WTC11 (cell line): ENCODE data around the gene BICRA.

Experiments
- ATF1 ChIP-seq: sonication (generic); formaldehyde crosslinking; IDR thresholded peaks from 2 replicates; pipeline ENCODE4 v1.8.1; 2023; ENCODE audit warnings: mild to moderate bottlenecking, moderate library complexity, missing genetic modification reagents
- HMGXB4 ChIP-seq: sonication (generic); formaldehyde crosslinking; IDR thresholded peaks from 2 replicates; pipeline ENCODE4 v1.8.1; 2023; ENCODE audit warnings: mild to moderate bottlenecking, moderate library complexity, missing genetic modification reagents
- NFYB ChIP-seq: sonication (generic); formaldehyde crosslinking; conservative IDR thresholded peaks from 2 replicates; pipeline ENCODE4 v1.8.0; 2022; ENCODE audit warnings: low read depth, missing genetic modification reagents
- SP1 ChIP-seq: sonication (generic); formaldehyde crosslinking; conservative IDR thresholded peaks from 2 replicates; pipeline ENCODE4 v1.8.1; 2022; ENCODE audit warnings: missing genetic modification reagents
- USF2 ChIP-seq: sonication (generic); formaldehyde crosslinking; IDR thresholded peaks from 2 replicates; pipeline ENCODE4 v1.8.1; 2023; ENCODE audit warnings: mild to moderate bottlenecking, missing genetic modification reagents, moderate library complexity
- TF ChIP-seq, protein P1 (sequence below): sonication (generic); formaldehyde crosslinking; IDR thresholded peaks from 2 replicates; pipeline ENCODE4 v1.8.1; 2022; ENCODE audit warnings: low read depth, missing genetic modification reagents, borderline replicate concordance
- TF ChIP-seq, protein P2 (sequence below): sonication (generic); formaldehyde crosslinking; IDR thresholded peaks from 2 replicates; pipeline ENCODE4 v1.8.0; 2022; ENCODE audit warnings: mild to moderate bottlenecking, missing genetic modification reagents
- TF ChIP-seq, protein P3 (sequence below): fragments of 200-600 bp; IDR thresholded peaks from 2 replicates; pipeline ENCODE4 v1.8.0; 2022; ENCODE audit warnings: antibody characterized with exemption
- TF ChIP-seq, protein P4 (sequence below): sonication (generic); formaldehyde crosslinking; IDR thresholded peaks from 2 replicates; pipeline ENCODE4 v1.8.1; 2023; ENCODE audit warnings: mild to moderate bottlenecking, missing genetic modification reagents
- TF ChIP-seq, protein P5 (sequence below): sonication (generic); formaldehyde crosslinking; IDR thresholded peaks from 2 replicates; pipeline ENCODE4 v1.8.1; 2023; ENCODE audit warnings: mild to moderate bottlenecking, missing genetic modification reagents
- TF ChIP-seq, protein P6 (sequence below): sonication (generic); formaldehyde crosslinking; conservative IDR thresholded peaks from 2 replicates; pipeline ENCODE4 v1.8.1; 2023; ENCODE audit warnings: mild to moderate bottlenecking, low read depth, missing genetic modification reagents, moderate library complexity

DNA sequence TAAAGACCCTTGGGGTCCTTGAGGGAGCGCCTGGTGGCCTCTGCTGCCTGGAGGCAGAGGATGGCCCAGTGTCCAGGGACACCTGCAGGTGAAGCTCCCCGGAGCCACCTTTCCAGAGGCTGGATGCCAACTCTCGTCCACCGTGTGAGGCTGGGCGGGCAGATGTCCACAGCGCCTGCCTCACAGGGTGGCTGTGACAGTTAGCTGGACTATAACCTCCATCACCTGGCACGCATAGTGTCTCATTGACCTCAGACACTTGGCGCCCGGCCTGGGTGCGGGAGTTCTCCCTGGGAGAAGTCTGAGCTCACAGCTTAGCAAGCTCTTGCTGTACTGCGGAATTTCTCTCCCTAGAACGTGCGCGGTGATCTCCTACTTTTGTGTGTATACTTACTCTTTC, 9.8 kb downstream of the BICRA start:
- TF ChIP-seq, protein P1, sequence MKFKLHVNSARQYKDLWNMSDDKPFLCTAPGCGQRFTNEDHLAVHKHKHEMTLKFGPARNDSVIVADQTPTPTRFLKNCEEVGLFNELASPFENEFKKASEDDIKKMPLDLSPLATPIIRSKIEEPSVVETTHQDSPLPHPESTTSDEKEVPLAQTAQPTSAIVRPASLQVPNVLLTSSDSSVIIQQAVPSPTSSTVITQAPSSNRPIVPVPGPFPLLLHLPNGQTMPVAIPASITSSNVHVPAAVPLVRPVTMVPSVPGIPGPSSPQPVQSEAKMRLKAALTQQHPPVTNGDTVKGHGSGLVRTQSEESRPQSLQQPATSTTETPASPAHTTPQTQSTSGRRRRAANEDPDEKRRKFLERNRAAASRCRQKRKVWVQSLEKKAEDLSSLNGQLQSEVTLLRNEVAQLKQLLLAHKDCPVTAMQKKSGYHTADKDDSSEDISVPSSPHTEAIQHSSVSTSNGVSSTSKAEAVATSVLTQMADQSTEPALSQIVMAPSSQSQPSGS (CRISPR knock-in tag), result no peak
- TF ChIP-seq, protein P2, sequence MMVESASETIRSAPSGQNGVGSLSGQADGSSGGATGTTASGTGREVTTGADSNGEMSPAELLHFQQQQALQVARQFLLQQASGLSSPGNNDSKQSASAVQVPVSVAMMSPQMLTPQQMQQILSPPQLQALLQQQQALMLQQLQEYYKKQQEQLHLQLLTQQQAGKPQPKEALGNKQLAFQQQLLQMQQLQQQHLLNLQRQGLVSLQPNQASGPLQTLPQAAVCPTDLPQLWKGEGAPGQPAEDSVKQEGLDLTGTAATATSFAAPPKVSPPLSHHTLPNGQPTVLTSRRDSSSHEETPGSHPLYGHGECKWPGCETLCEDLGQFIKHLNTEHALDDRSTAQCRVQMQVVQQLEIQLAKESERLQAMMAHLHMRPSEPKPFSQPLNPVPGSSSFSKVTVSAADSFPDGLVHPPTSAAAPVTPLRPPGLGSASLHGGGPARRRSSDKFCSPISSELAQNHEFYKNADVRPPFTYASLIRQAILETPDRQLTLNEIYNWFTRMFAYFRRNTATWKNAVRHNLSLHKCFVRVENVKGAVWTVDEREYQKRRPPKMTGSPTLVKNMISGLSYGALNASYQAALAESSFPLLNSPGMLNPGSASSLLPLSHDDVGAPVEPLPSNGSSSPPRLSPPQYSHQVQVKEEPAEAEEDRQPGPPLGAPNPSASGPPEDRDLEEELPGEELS, result no peak
- TF ChIP-seq NFYB (no peak), HMGXB4 (CRISPR knock-in tag) (no peak), ATF1 (CRISPR knock-in tag) (no peak), SP1 (CRISPR knock-in tag) (no peak), USF2 (no peak)
- TF ChIP-seq, protein P3, sequence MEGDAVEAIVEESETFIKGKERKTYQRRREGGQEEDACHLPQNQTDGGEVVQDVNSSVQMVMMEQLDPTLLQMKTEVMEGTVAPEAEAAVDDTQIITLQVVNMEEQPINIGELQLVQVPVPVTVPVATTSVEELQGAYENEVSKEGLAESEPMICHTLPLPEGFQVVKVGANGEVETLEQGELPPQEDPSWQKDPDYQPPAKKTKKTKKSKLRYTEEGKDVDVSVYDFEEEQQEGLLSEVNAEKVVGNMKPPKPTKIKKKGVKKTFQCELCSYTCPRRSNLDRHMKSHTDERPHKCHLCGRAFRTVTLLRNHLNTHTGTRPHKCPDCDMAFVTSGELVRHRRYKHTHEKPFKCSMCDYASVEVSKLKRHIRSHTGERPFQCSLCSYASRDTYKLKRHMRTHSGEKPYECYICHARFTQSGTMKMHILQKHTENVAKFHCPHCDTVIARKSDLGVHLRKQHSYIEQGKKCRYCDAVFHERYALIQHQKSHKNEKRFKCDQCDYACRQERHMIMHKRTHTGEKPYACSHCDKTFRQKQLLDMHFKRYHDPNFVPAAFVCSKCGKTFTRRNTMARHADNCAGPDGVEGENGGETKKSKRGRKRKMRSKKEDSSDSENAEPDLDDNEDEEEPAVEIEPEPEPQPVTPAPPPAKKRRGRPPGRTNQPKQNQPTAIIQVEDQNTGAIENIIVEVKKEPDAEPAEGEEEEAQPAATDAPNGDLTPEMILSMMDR, result no peak
- TF ChIP-seq, protein P4, sequence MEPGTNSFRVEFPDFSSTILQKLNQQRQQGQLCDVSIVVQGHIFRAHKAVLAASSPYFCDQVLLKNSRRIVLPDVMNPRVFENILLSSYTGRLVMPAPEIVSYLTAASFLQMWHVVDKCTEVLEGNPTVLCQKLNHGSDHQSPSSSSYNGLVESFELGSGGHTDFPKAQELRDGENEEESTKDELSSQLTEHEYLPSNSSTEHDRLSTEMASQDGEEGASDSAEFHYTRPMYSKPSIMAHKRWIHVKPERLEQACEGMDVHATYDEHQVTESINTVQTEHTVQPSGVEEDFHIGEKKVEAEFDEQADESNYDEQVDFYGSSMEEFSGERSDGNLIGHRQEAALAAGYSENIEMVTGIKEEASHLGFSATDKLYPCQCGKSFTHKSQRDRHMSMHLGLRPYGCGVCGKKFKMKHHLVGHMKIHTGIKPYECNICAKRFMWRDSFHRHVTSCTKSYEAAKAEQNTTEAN, result no peak
- TF ChIP-seq, protein P5, sequence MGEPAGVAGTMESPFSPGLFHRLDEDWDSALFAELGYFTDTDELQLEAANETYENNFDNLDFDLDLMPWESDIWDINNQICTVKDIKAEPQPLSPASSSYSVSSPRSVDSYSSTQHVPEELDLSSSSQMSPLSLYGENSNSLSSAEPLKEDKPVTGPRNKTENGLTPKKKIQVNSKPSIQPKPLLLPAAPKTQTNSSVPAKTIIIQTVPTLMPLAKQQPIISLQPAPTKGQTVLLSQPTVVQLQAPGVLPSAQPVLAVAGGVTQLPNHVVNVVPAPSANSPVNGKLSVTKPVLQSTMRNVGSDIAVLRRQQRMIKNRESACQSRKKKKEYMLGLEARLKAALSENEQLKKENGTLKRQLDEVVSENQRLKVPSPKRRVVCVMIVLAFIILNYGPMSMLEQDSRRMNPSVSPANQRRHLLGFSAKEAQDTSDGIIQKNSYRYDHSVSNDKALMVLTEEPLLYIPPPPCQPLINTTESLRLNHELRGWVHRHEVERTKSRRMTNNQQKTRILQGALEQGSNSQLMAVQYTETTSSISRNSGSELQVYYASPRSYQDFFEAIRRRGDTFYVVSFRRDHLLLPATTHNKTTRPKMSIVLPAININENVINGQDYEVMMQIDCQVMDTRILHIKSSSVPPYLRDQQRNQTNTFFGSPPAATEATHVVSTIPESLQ (CRISPR knock-in tag), result no peak
- TF ChIP-seq, protein P6, sequence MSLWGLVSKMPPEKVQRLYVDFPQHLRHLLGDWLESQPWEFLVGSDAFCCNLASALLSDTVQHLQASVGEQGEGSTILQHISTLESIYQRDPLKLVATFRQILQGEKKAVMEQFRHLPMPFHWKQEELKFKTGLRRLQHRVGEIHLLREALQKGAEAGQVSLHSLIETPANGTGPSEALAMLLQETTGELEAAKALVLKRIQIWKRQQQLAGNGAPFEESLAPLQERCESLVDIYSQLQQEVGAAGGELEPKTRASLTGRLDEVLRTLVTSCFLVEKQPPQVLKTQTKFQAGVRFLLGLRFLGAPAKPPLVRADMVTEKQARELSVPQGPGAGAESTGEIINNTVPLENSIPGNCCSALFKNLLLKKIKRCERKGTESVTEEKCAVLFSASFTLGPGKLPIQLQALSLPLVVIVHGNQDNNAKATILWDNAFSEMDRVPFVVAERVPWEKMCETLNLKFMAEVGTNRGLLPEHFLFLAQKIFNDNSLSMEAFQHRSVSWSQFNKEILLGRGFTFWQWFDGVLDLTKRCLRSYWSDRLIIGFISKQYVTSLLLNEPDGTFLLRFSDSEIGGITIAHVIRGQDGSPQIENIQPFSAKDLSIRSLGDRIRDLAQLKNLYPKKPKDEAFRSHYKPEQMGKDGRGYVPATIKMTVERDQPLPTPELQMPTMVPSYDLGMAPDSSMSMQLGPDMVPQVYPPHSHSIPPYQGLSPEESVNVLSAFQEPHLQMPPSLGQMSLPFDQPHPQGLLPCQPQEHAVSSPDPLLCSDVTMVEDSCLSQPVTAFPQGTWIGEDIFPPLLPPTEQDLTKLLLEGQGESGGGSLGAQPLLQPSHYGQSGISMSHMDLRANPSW, result no peak
